Left ventricle myocardium superior (tissue), 1 donor: ENCODE data around the gene CSH1. TPM values are rescaled to one million over a fixed set of nuclear protein-coding genes. Genes with fewer than 3 reads are reported as not detected.

Source experiments
- total RNA-seq: library from RNA; stranded (reverse); fragmentation: NEBNext Ultra II Directional; extraction: Animal tissue kit (Norgen Biotek cat#: 25700); gene quantifications from one replicate; pipeline ENCODE4 v1.2.1, GENCODE V29; 2021
- donor health status: DM: no; HTN: yes; CAD: no; lungs with severe emphysema.

The CSH1 gene
- total RNA-seq, 1 donor from 2014 or later: not detected

Other genes starting within 250 kb of the CSH1 start
- 4.7 TPM for gene LIMD2, start 196.4 kb downstream of the CSH1 start, total RNA-seq
- gene STRADA, start 154.8 kb downstream of the CSH1 start, total RNA-seq: 16.0 TPM
- 90.1 TPM for gene CCDC47, start 123.0 kb downstream of the CSH1 start, total RNA-seq
- gene DDX42, start 122.4 kb downstream of the CSH1 start, total RNA-seq: 56.7 TPM
- 141 TPM for gene PSMC5, start 69.1 kb downstream of the CSH1 start, total RNA-seq
- 35.9 TPM for gene FTSJ3, start 68.9 kb downstream of the CSH1 start, total RNA-seq
- gene SMARCD2, start 53.9 kb downstream of the CSH1 start, total RNA-seq: 28.4 TPM
- gene CSH2, start 22.9 kb downstream of the CSH1 start, total RNA-seq: not detected
- gene GH2, start 14.6 kb downstream of the CSH1 start, total RNA-seq: not detected
- gene CSHL1, start 14.7 kb upstream of the CSH1 start, total RNA-seq: not detected
- not detected for gene GH1, start 22.3 kb upstream of the CSH1 start, total RNA-seq
- 5.7 TPM for gene CD79B, start 35.8 kb upstream of the CSH1 start, total RNA-seq
- 0.32 TPM for gene SCN4A, start 76.3 kb upstream of the CSH1 start, total RNA-seq
- 0.20 TPM for gene PRR29, start 101.8 kb upstream of the CSH1 start, total RNA-seq
- 30.6 TPM for gene ICAM2, start 124.1 kb upstream of the CSH1 start, total RNA-seq
- gene ERN1, start 233.6 kb upstream of the CSH1 start, total RNA-seq: 9.0 TPM